GM21447 (cell line): Measurements from ENCODE around the gene PRKAR2A.
"Not testable (repeated sequence)": the region's sequence is repeated elsewhere in the genome, so short reads cannot be mapped to it uniquely, and the experiment has no call there.

ENCODE experiments used
- ATAC-seq: cut with Tn5 transposase; IDR thresholded peaks from one replicate; pipeline ENCODE4 v1.9.1; 2021; ENCODE audit not compliant: unreplicated experiment

The PRKAR2A gene

DNA sequence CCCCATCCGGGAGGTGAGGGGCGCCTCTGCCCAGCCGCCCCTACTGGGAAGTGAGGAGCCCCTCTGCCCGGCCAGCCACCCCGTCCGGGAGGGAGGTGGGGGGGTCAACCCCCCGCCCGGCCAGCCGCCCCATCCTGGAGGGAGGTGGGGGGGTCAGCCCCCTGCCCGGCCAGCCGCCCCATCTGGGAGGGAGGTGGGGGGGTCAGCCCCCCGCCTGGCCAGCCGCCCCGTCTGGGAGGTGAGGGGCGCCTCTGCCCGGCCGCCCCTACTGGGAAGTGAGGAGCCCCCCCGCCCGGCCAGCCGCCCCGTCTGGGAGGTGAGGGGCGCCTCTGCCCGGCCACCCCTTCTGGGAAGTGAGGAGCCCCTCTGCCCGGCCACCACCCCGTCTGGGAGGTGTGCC, 113.1 kb downstream of the PRKAR2A start:
- ATAC-seq, result not testable (repeated sequence)

DNA sequence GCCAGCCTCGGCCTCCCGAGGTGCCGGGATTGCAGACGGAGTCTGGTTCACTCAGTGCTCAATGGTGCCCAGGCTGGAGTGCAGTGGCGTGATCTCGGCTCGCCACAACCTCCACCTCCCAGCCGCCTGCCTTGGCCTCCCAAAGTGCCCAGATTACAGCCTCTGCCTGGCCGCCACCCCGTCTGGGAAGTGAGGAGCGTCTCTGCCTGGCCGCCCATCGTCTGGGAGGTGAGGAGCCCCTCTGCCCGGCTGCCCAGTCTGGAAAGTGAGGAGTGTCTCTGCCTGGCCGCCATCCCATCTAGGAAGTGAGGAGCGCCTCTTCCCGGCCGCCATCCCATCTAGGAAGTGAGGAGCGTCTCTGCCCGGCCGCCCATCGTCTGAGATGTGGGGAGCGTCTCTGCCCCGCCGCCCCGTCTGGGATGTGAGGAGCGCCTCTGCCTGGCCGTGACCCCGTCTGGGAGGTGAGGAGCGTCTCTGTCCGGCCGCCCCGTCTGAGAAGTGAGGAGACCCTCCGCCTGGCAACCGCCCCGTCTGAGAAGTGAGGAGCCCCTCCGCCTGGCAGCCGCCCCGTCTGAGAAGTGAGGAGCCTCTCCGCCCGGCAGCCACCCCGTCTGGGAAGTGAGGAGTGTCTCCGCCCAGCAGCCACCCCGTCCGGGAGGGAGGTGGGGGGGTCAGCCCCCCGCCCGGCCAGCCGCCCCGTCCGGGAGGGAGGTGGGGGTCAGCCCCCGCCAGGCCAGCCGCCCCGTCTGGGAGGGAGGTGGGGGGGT, 113.7 kb downstream of the PRKAR2A start:
- ATAC-seq, result not testable (repeated sequence)

DNA sequence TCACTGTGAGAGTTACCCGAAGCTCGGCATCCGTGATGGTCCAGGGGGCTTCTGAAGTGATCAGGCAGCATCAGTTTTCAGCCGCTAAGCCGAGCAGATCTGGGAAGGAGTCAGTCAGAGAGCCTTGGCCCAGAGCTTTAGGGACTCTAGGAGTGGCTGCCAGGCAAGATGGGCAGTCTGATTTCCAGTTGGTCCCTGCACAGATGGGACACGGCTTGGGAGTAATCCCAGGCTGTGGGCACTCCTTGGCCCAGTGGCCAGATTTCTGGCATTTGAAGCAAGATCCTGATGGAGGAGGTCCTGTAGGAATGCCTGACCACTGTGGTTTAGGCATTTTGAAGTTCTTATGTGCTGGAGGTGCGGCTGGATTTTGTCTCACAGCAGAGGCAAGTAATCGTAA, 120.2 kb downstream of the PRKAR2A start:
- no peak for ATAC-seq

DNA sequence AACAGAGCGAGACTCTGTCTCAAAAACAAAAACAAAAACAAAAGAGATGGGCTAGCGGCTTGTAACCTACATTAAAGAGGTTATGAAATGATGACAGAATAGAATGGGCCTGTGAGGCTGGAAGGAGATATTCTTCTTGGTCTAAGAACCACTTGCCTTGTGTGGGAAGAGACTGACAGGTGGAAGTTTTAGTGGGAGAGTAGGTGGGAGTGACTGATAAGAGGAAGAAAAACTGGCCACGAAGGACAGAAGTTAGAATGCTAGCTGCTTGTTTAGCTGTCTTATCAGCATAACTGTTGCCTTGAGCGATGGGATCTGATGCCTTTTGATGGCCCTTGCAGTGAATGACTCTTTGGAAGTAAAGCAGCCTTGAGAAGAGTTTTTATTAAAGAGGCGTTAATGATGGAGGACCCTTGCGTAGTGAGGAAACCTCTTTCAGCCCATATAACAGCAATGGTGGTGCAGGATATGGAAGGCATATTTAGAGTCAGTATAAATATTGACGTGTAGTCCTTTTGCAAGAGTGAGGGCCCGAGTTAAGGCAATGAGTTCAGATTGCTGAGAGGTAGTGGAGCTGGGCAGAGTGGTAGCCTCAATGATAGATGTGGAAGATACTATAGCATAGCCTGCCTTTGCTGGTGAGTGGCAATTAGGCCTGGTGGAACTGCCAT, 122.4 kb downstream of the PRKAR2A start:
- ATAC-seq, result not testable (repeated sequence)

DNA sequence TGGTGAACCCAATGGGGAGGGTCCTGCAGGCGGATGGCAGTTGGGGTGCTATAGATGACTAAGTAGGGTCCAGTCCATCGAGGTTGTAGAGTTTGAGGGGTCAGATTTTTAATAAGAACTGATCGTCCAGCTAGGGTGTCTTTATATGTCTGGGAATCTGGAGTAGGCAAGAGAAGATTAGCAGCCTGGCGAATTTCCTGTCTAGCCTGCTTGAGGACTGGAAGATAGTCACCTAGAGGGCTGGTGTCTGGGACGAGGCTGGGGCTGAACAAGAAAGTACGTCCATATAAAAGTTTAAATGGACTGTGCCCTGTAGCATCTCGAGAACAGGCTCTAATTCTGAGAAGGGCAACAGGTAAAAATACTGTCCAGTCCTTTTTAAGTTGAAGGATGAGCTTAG, 123.9 kb downstream of the PRKAR2A start:
- no peak for ATAC-seq

DNA sequence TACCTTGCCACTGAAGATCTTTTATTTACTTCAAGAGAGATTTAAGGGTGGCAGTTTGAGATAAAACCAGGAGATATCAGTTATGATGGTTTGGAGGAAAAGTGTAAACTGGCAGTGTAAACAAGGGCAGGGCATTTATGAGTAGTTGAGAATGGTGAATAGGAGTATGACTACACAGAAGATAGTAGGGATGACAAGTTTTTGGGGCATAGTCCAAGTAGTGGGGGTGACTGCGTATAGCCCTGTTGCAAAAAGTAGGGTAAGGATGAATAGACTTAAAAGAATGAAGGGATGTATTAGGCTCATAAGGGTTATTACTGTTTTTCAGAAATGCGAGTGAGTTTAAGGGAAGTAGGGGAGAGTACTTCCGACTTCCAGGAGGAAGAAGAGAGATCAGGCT, 124.4 kb downstream of the PRKAR2A start:
- ATAC-seq, result not testable (repeated sequence)

DNA sequence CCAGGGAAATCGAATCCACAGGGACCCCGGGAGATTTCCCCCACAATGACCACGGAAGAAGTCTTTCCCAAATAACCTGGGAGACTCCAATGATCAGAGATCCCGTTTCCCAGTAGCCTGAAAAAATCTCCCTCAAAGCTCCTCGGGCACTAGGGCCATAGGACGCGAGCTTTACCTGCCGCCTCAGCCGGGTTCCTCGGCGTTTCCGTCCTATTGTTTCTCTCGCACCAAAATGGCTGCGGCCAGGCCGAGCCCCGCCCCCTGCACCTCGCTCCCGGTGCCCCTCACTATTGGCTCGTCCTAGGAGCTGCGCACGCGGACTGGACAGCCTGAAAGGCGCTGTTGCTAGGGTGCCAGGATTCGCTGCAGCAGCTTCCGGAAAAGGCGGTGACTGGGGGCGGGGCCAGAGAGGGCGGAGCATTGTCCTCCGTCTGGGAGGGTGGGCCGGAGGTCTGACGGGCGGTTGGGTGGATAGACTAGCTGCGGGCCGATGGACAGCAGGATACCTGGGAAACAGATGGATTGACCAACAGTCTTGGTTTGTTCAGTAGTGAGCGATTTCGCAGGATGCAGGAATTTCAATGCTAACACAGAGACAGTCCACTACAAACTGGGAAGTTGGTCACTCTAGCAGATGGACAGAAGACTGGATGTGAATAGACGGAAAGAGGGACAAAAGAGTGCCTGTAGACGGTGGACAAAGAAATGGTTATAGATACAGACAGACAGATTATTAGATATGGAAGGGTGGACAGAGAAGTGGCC, 130.5 kb downstream of the PRKAR2A start, which contains the start of gene IP6K2:
TSS of gene IP6K2 (minus strand) at position 240 of the 765 bp plus-strand sequence. CDS start 21,930 bp downstream, outside the sequence.
- peak; percentile 96 for ATAC-seq

DNA sequence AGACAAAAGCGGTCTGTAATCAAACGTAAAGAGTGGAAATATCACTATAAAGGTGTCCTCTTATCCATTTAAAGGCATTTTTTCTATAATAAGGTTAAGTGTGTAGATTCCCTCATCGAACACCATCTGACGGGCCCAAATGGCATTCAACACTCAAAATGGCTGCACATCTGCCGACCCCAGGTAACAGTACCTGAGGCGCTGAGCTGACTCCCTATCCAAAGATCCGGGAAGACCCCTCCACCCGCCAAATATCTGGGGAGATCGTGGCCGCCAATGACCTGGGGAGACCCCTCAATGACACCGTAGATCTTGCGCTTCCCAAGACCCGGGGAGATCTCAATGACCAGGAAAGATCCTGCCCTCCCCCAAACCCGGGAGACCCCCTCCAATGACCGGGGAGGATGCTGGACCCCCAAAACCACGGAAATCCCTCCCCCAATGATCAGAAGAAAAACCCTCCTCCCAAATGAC, 131.1 kb downstream of the PRKAR2A start:
- no peak for ATAC-seq

DNA sequence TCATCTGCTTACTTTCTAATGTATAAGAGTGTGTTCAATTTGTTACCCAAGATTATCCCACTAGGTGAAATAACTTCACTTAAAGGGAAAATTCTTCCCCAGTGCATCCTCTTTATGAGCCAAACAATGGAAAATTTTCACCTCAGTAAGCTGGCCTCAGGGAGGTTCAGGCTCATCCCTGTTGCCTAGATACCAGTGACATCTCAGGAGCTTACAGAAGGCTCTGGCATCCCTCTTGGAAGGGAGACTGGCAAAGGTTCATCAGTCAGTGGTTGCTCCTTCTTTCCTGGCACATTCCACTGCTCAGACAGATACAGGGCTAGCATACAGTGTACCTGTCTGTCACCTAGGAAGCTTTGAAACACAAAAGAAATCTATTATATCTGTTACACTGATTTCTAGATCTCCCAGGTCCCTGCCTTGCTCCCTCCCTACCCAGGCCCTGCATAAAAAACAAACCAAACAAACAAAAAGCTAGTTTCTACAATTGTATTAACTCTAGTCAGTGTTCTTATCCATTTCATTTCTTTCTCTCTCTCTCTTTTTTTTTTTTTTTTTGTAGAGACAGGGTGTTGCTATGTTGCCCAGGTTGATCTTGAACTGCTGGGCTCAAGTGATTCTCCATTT, 132.4 kb downstream of the PRKAR2A start:
- no peak for ATAC-seq

DNA sequence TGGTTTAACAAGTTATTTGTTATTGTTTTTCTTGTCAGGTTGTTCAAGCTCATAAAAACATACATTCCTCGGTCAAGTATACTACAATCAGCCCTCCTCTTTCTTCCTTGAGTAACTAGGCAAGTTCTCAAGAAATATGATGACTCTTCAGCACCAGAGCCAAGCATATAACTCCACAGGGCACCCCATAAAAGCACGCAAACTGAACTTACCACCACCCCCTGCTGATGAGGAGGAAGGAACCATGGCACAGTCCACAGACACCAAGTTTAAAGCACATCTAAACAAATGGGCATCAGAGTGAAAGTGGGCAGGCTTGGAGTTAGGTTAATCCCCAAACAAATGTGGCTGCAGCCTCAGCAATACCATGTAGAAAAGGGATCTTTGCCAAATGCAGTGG, 135.9 kb downstream of the PRKAR2A start:
- no peak for ATAC-seq

DNA sequence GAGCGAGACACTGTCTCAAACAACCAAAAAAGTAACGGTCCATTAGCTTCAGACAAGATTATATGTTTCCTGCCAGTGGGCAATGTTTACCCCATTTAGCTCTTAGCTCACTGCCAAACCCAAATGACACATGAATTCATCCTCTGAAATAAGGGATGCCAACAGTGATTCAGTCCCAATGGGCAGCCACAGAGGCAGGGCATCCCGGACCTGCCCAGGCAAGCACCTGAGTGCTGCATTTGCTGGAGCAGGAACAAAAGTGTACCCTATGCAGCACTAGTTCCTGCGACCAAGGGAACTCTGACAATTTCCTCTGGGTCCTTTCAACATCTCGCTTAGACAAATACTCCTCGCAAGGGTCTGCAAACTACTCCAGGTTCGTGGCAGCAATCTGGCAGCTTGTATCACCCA, 138.6 kb downstream of the PRKAR2A start:
- ATAC-seq, result no peak

DNA sequence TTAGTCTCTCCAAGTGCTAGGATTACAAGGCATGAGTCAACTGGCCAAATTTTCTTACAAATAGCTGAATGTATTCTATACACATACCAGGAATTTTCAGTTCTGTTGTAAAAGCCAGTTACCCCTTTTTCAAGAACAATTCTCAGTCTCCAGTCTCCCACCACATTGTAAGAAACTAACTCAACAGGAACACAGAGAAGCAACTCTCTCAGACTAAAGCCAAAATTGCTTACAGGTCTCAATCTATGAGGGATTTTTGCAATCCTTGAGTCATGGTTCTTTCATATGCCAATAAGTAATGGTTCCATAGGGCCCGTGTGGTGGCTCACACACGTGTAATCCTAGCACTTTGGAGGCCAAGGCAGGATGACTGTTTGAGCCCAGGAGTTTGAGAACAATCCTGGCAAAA, 139.2 kb downstream of the PRKAR2A start:
- ATAC-seq, result no peak

DNA sequence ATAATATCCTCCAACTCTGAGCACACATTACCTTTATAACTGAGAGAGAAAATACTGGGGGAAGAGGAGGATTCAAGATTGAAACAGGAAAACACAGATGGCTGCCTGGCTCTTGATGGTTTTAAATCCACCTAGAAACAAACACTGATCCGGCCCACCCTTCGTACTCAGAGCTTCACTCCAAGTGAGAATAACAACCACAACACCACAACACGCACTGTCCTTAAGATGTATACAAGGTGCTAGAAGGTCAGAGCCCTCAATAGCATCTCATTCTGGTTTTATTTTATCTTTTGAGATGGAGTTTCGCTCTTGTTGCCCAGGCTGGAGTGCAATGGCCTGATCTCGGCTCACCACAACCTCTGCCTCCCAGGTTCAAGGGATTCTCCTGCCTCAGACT, 140.5 kb downstream of the PRKAR2A start:
- ATAC-seq, result no peak

DNA sequence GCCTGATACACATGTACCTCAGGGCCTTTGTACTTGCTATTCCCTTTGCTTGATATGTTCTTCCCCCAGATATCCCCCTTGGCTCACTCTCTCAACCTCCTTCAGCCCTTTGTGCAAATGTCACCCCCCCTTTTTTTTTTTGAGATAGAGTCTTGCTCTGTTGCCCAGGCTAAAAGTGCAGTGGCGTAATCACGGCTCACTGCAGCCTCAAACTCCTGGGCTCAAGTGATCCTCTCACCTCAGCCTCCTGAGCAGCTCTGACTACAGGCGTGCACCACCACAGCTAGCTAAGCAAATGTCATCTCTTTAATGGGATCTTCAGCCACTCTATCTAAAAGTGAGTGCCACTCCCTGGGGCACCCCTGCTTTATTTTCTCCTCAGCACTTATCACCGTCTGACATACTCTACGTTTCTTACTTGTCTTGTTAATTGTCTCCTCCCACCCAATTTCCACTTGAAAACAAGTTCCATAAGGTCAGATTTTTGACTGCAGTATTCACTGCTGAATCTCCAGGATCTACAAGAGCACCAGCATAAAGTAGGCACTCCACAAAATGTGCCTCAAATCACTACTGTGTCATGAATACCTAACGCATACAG, 145.3 kb downstream of the PRKAR2A start:
- no peak for ATAC-seq

DNA sequence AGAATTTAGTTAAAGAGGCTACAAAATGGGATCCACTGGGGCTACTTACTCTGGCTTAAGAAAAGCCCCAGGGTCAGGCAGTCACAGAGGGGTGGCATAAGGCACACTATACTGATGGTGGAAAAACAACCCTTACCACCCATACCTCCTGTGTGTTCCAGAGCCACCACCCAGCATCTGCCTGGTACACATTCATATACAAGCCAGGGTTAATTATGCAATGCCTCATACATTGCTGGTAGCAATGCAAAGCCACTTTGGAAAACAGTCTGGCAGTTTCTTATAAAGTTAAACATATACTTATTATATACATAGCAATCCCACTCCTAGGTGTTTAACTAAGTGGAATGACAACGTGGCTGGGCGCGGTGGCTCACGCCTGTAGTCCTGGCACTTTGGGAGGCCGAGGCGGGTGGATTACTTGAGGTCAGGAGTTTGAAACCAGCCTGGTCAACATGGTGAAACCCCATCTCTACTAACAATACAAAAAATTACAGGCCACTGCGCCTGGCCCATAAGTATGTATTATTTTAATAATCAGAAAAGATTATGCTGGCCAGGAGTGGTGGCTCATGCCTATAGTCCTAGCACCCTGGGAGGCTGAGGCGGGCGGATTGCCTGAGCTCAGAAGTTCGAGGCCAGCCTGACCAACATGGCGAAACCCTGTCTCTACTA, 146.8 kb downstream of the PRKAR2A start:
- no peak for ATAC-seq

DNA sequence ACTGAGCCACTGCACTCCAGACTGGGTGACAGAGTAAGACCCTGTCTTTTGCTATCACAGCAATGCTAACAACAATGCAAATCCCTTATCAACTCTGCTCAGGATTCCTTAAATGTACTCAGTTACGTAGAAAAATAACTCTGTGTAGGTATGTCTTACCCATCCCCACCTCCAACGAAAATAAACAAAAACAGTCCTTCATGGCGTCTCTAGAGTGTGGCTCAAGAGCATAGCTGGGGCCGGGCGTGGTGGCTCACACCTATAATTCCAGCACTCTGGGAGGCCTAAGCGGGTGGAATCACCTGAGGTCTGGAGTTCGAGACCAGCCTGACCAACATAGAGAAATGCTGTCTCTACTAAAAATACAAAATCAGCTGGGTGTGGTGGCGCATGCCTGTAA, 148.8 kb downstream of the PRKAR2A start:
- ATAC-seq, result no peak

DNA sequence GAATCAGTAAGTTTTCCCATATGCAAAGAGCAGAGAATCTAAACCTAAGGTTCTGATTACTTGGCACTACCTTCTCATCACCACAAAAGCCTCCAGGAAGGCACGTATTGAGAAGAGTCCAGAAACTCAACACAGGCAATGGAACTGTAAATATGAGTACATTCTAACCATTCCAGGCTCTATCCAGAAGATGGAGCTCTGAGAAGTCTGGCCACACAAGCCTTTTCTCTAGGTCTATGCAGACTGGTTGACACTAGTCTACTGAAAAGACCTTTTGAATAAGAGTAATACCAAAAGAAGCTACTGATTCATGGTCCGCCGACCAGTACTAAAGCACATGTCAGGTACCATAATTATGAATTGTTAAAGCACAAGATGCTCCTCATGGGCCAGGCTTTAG, 149.7 kb downstream of the PRKAR2A start:
- ATAC-seq, result no peak

DNA sequence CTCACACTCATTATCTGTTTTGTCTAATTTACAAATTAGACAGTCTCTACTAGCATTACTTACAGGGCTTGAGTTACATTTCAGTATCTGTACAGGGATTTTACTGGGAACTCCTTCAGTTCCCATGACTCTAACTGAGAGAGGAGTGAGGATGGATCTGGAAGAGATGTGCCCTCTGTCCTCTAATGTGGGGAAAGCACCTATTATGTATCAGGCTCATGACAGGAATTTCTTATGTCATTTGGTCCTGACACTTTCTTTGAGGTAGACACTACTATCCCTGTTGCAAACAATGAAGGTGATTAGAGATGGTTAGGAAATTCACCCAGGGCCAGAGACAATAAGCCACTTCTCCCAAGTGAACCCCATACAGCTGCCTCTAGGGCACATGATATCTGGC, 151.1 kb downstream of the PRKAR2A start:
- no peak for ATAC-seq
